NCI-H2107 treated with DMSO at 0.1 percent for 48 hours (cell line): ENCODE results near the gene OR1B1.
"Not testable (repeated sequence)": the region's sequence is repeated elsewhere in the genome, so short reads cannot be mapped to it uniquely, and the experiment has no call there.

Source experiments
- DNase-seq: peaks from one replicate; lab custom pipeline; 2025; ENCODE audit not compliant: unreplicated experiment; lab: John Stamatoyannopoulos, UW

The OR1B1 gene

GRCh38 chr9:122657527-122657926, at the start of gene OR1B1:
OR1B1 (minus strand) TSS chr9:122657627.
- DNase-seq, result no peak

GRCh38 chr9:122695696-122696095, 38.3 kb upstream of the OR1B1 start:
- DNase-seq, result no peak

GRCh38 chr9:122684851-122685250, 27.4 kb upstream of the OR1B1 start:
- no peak for DNase-seq

GRCh38 chr9:122672481-122672880, 15.1 kb upstream of the OR1B1 start:
- DNase-seq, result no peak

GRCh38 chr9:122661416-122661815, 4.0 kb upstream of the OR1B1 start, which contains the start of gene OR1L1:
OR1L1 (plus strand) TSS chr9:122661716; CDS start chr9:122661716, 0 bp downstream.
- DNase-seq, result no peak

GRCh38 chr9:122656378-122656777, 1.0 kb downstream of the OR1B1 start:
- DNase-seq, result no peak

- no peak for DNase-seq
Observed at GRCh38 chr9:122642226-122642625, 15.2 kb downstream of the OR1B1 start.

GRCh38 chr9:122619996-122620395, 37.4 kb downstream of the OR1B1 start:
- DNase-seq, result no peak

GRCh38 chr9:122614362-122614761, 43.1 kb downstream of the OR1B1 start, which contains the start of gene OR1Q1:
OR1Q1 (plus strand) TSS chr9:122614738; CDS start chr9:122614738, 0 bp downstream.
- no peak for DNase-seq

GRCh38 chr9:122609804-122610203, 47.6 kb downstream of the OR1B1 start:
- no peak for DNase-seq

- DNase-seq, result no peak
Observed at GRCh38 chr9:122606587-122606986, 50.8 kb downstream of the OR1B1 start.

- DNase-seq, result no peak
Observed at GRCh38 chr9:122605691-122606090, 51.7 kb downstream of the OR1B1 start.

GRCh38 chr9:122583284-122583683, 74.1 kb downstream of the OR1B1 start, which contains the start of gene OR1L8:
OR1L8 (minus strand) TSS chr9:122583384; CDS start chr9:122568477, 14,907 bp downstream.
- DNase-seq, result not testable (repeated sequence)

GRCh38 chr9:122580360-122580759, 77.1 kb downstream of the OR1B1 start:
- DNase-seq, result no peak

GRCh38 chr9:122579874-122580273, 77.6 kb downstream of the OR1B1 start:
- no peak for DNase-seq
